ENCODE results near the gene SMPX.

SMPX gene

GRCh38 chrX:21662761-21663160 lies 95.2 kb downstream of the SMPX start:
- Histone ChIP-seq H3K27me3 (ENCODE audit: insufficient read depth, low read length) (no peaks in the 10 kb centered on the region), H3K9ac (ENCODE audit: low read length) (no peak overlapping the region), H3K36me3 (ENCODE audit: insufficient read depth, low read length) (no peaks in the 10 kb centered on the region), H3K79me2 (ENCODE audit: insufficient read depth, low read length) (no peaks in the 10 kb centered on the region), H3F3A (ENCODE audit: insufficient read depth, low read length) (no peaks in the 10 kb centered on the region), H3K27ac (ENCODE audit: low read depth, low read length, poor library complexity, severe bottlenecking) (no peak overlapping the region), H2AFZ (ENCODE audit: low read length) (no peak overlapping the region), H3K4me2 (ENCODE audit: low read length) (no peak overlapping the region), H3K9me2 (ENCODE audit: low read depth, low read length) (no peaks in the 10 kb centered on the region), H3K4me1 (ENCODE audit: insufficient read depth, low read length, severe bottlenecking) (no peaks in the 10 kb centered on the region), H3K4me3 (ENCODE audit: low read depth, low read length, poor library complexity, severe bottlenecking) (no peak overlapping the region), H3K9me3 (ENCODE audit: low read length) (no peaks in the 10 kb centered on the region), H4K20me1 (ENCODE audit: insufficient read depth, low read length) (no peaks in the 10 kb centered on the region)
- TF ChIP-seq EZH2 (IDR thresholded peaks at IDR 0.05; ENCODE audit: borderline replicate concordance, low read length) (no peak), CTCF (IDR thresholded peaks at IDR 0.05; ENCODE audit: low read length) (no peak)

- Histone ChIP-seq H4K20me1 (ENCODE audit: insufficient read depth, low read length) (no peaks in the 10 kb centered on the region), H3F3A (ENCODE audit: insufficient read depth, low read length) (no peaks in the 10 kb centered on the region), H3K9ac (ENCODE audit: low read length) (no peak overlapping the region), H3K27ac (ENCODE audit: low read depth, low read length, poor library complexity, severe bottlenecking) (no peak overlapping the region), H3K79me2 (ENCODE audit: insufficient read depth, low read length) (no peaks in the 10 kb centered on the region), H2AFZ (ENCODE audit: low read length) (no peak overlapping the region), H3K27me3 (ENCODE audit: insufficient read depth, low read length) (no peaks in the 10 kb centered on the region), H3K36me3 (ENCODE audit: insufficient read depth, low read length) (no peaks in the 10 kb centered on the region), H3K4me1 (ENCODE audit: insufficient read depth, low read length, severe bottlenecking) (no peaks in the 10 kb centered on the region), H3K9me3 (ENCODE audit: low read length) (no peaks in the 10 kb centered on the region), H3K9me2 (ENCODE audit: low read depth, low read length) (no peaks in the 10 kb centered on the region), H3K4me2 (ENCODE audit: low read length) (no peak overlapping the region), H3K4me3 (ENCODE audit: low read depth, low read length, poor library complexity, severe bottlenecking) (no peak overlapping the region)
- TF ChIP-seq EZH2 (IDR thresholded peaks at IDR 0.05; ENCODE audit: borderline replicate concordance, low read length) (no peak), CTCF (IDR thresholded peaks at IDR 0.05; ENCODE audit: low read length) (no peak)
Measured at GRCh38 chrX:21661316-21661715, 96.6 kb downstream of the SMPX start.

- no peak overlapping the region for H3K27ac ChIP-seq (ENCODE audit: low read depth, low read length, poor library complexity, severe bottlenecking)
- no peaks in the 10 kb centered on the region for H4K20me1 ChIP-seq (ENCODE audit: insufficient read depth, low read length)
- no peak overlapping the region for H3K4me2 ChIP-seq (ENCODE audit: low read length)
- H3K9ac ChIP-seq (ENCODE audit: low read length) = no peak overlapping the region
- H3K9me2 ChIP-seq (ENCODE audit: low read depth, low read length) = no peaks in the 10 kb centered on the region
- H3K4me1 ChIP-seq (ENCODE audit: insufficient read depth, low read length, severe bottlenecking) = peaks cover 1% of the 10 kb centered on the region
- no peaks in the 10 kb centered on the region for H3K79me2 ChIP-seq (ENCODE audit: insufficient read depth, low read length)
- H3K27me3 ChIP-seq (ENCODE audit: insufficient read depth, low read length) = no peaks in the 10 kb centered on the region
- no peak overlapping the region for H2AFZ ChIP-seq (ENCODE audit: low read length)
- H3K4me3 ChIP-seq (ENCODE audit: low read depth, low read length, poor library complexity, severe bottlenecking) = no peak overlapping the region
- no peaks in the 10 kb centered on the region for H3F3A ChIP-seq (ENCODE audit: insufficient read depth, low read length)
- no peak for TF ChIP-seq CTCF (IDR thresholded peaks at IDR 0.05; ENCODE audit: low read length)
- TF ChIP-seq EZH2 (IDR thresholded peaks at IDR 0.05; ENCODE audit: borderline replicate concordance, low read length) = no peak
- no peaks in the 10 kb centered on the region for H3K36me3 ChIP-seq (ENCODE audit: insufficient read depth, low read length)
- H3K9me3 ChIP-seq (ENCODE audit: low read length) = no peaks in the 10 kb centered on the region
Measured at GRCh38 chrX:21660156-21660555, 97.8 kb downstream of the SMPX start.

Measured in OCI-LY1 (cell line).